AG09309 (cell line): Measurements from ENCODE around the gene CACNA1A.

Experiments used
- DNase-seq: peaks from one replicate; pipeline ENCODE4 v3.0.0-alpha.2; 2010; ENCODE audit warnings: low read depth
- H3K4me3 ChIP-seq: 2 replicates; pipeline ENCODE4 v1.5.1; 2011; ENCODE audit warnings: mild to moderate bottlenecking, low read depth, low read length, moderate library complexity; ENCODE audit not compliant: control insufficient read depth
- TF ChIP-seq, protein P1 (sequence below): IDR thresholded peaks from 2 replicates; pipeline ENCODE4 v1.5.1; 2011; ENCODE audit warnings: mild to moderate bottlenecking, low read depth, low read length, inconsistent platforms; ENCODE audit not compliant: insufficient read depth, control insufficient read depth; ENCODE audit errors: missing control alignments

The CACNA1A gene

DNA sequence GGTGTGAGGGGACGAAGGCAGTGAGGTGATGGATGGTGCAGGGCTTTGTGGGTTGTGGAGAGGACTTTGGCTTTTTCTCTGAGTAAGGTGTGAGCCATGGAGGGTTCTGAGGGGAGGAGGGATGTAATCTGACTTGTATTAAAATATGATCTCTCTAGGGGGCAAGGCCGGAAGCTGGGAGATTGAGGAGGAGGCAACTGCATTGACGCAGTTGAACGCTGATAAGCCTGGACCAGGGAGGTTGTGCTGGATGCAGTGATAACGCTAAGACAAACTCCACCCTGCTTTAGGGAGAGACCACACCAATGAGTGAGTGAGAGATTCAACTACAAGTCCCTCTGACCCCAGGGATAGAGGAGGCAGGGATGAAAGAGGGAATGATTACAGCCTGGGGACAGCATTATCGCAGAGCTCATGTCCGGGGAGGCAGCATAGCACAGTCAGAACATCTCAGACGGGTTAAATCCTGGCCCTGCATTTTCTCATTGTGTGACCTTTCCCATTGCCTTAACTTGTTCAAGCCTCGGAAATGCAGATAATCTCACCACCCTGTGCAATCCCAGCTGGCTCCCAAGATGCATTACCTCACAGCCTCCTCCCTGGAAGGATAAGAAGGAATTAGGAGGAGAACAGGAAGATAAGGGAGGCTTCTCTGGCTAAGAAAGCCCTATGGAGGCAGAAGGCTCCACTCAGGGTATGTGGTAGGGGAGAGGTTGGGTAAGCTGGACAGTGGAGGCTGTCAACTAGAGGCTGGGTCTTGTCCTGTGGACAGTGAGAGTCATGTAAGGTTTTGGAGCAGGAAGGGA, 124.2 kb downstream of the CACNA1A start:
- H3K4me3 ChIP-seq: no peak overlapping the region
- TF ChIP-seq, protein P1, sequence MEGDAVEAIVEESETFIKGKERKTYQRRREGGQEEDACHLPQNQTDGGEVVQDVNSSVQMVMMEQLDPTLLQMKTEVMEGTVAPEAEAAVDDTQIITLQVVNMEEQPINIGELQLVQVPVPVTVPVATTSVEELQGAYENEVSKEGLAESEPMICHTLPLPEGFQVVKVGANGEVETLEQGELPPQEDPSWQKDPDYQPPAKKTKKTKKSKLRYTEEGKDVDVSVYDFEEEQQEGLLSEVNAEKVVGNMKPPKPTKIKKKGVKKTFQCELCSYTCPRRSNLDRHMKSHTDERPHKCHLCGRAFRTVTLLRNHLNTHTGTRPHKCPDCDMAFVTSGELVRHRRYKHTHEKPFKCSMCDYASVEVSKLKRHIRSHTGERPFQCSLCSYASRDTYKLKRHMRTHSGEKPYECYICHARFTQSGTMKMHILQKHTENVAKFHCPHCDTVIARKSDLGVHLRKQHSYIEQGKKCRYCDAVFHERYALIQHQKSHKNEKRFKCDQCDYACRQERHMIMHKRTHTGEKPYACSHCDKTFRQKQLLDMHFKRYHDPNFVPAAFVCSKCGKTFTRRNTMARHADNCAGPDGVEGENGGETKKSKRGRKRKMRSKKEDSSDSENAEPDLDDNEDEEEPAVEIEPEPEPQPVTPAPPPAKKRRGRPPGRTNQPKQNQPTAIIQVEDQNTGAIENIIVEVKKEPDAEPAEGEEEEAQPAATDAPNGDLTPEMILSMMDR: no peak
- no peak for DNase-seq

DNA sequence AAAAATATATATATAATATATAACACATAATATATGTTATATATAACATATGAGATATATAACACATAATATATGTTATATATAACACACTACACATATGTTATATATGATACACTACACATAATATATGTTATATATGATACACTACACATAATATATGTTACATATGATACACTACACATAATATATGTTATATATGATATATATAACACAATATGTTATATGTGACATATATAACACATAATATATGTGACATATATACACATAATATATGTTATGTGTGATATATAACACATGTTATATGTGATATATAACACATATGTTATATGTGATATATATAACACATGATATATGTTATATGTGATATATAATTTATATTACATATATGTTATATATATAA, 129.7 kb downstream of the CACNA1A start:
- DNase-seq: no peak
- TF ChIP-seq, protein P1: no peak
- no peak overlapping the region for H3K4me3 ChIP-seq

DNA sequence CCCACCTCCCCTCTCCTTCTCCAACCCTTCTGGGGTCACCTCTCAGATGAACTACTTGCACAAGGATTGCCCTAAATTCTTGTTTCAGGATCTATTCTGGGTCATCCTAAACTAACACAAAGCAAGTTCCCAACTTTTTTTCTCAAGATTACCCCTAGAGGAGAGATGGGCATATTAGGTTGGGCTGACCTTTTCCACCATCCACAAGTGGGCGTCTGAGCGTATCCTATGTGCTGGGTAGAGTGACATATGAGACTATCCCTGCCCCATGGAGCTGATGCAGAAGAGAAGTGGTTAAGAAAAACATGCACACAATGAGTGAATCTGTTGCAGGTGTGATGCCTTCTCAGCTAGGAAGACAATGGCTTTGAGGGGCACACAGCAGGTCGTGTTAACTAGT, 132.7 kb downstream of the CACNA1A start:
- TF ChIP-seq, protein P1: no peak
- no peak for DNase-seq

DNA sequence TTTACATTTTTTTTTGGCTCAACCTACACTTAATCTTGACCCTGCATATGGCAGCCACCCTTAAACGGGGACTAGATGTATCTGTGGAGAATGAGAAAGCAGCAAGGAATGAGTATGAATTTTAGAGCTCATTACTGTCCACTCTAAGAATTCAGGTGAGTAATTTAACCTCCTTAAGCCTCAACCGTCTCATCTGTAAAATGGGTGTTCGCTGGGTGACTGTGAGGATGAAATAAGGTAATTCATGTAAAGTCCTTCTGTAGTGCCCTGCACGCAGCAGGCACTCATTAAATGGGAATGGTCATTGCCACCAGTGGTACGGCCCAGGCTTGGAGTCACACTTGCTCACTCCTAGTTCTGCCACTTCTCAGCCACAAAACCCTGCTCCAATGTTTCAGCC, 135.3 kb downstream of the CACNA1A start:
- TF ChIP-seq, protein P1: no peak
- no peak for DNase-seq
- H3K4me3 ChIP-seq: no peak overlapping the region

More for the DNA sequence above, 132.7 kb downstream of the CACNA1A start:
- H3K4me3 ChIP-seq: no peak overlapping the region

DNA sequence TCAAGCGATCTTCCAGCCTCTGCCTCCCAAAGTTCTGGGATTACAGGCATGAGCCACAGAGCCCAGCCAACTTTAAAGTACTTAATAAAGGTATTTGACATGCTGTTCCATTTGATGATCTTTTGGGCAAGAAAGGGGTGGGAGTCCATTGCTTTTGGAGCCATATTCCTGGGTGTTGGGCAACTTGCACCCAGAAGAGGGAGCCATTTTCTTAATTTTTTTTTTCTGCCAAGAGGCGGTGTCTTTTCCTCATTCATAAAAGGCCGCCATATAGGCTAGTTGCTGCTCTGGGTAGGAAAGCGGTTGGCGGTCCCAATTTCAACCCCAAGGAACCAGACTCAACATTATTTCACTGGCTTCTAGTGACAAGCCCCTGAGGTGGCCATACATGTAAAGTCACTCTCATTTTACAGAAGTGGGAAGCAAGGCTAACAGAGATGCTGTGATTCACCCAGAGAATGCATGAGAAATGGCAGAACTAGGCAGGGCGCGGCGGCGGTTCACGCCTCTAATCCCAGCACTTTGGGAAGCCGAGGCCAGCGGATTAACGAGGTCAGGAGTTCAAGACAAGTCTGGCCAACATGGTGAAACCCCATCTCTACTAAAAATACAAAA, 139.6 kb downstream of the CACNA1A start:
- TF ChIP-seq, protein P1: peak; percentile 57
- no peak overlapping the region for H3K4me3 ChIP-seq
- peak; percentile 1 for DNase-seq

DNA sequence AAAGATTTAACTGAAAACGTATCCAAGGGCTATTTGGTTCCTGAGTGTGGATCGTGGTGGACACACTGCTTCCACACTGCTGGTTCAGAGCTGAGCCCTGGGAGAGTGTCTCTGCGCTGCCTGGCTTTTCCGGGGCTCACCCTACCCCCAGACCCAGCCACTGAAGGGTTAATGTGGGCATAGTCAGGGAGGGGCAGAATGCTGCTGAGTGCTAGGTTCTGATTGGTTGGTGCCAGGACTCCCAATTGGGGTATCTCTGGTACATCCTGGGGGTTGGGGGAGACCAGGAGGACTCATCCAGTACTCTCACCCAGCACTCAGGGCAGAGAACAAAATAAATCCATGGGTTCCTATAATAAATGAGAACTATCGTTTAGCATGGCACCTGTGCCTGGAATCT, 142.3 kb downstream of the CACNA1A start:
- no peak overlapping the region for H3K4me3 ChIP-seq
- no peak for DNase-seq
- TF ChIP-seq, protein P1: no peak
